Measurements from ENCODE around the gene GSX2.
A peak's percentile ranks its signal among the peaks of the same experiment; 100 is the strongest.
"Not testable (repeated sequence)": the region's sequence is repeated elsewhere in the genome, so short reads cannot be mapped to it uniquely, and the experiment has no call there.

The GSX2 gene

GRCh38 chr4:54099748-54100574 lies at the start of gene GSX2:
TSS of gene GSX2 (plus strand) at chr4:54100163. CDS start at chr4:54100345, 182 bp downstream.
- DNase-seq (ENCODE audit: low spot score): no peak

- peak; percentile 23 for DNase-seq (ENCODE audit: low spot score)
Observed at GRCh38 chr4:54050214-54050904, 49.6 kb upstream of the GSX2 start.

- not testable (repeated sequence) for DNase-seq (ENCODE audit: low spot score)
Observed at GRCh38 chr4:54053322-54053721, 46.6 kb upstream of the GSX2 start.

DNA sequence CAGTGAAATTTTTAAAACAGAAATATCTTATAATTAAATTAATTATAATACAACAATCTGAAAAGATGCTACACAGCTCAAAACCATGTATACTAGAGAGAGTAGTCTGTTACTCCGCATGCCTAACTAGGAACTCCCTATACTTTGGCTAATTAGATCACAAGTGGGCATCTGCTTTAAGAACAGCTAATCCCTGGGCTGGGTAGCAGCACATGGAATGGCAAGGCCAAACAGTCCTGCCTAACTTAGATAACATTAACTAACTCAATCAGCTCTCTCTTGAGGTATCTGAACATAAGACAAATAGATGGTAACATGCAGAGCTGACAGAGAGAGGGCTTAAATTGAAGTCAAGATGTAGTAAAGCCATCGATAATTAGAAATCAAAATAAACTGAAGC lies 45.5 kb upstream of the GSX2 start:
- DNase-seq (ENCODE audit: low spot score): no peak

GRCh38 chr4:54055494-54055893 lies 44.5 kb upstream of the GSX2 start:
- DNase-seq (ENCODE audit: low spot score): no peak

- DNase-seq (ENCODE audit: low spot score): no peak
Observed at GRCh38 chr4:54056360-54056759, 43.6 kb upstream of the GSX2 start.

DNA sequence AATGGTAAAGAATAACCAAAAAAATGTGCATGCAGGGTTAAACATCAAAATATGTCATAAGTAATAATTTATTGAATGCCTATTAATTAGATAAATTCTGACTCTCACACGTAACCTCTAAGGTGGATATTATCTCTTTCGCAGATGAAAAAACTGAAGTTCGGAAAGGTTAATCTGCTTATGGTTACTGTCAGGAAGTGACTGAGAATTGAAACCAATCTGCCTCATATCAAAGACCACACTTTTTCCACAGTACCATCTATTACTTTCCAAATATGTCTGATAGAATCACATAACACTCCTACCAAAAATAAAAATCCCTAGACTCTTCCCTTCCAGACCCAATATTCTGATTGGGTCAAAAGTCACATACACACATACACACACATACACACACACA lies 41.8 kb upstream of the GSX2 start:
- no peak for DNase-seq (ENCODE audit: low spot score)

GRCh38 chr4:54060116-54060515 lies 39.8 kb upstream of the GSX2 start:
- no peak for DNase-seq (ENCODE audit: low spot score)

DNA sequence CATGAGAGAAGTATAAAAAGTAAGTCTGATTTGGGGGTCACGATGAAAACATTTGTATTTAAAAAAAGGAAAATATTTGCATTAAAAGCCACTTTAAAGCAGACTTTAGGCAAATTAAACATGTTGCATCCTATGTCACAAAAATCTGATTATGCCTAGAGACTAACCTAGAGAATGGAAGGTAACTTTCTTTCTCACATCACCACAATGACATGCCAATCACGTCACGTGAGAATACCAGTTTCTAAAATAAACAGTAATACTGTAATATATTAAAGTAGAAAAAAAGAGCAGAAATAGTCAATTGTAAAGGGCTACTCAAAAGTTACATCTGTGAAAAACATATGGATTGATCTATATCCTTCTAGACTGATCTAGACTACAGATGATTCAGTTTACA lies 38.9 kb upstream of the GSX2 start:
- no peak for DNase-seq (ENCODE audit: low spot score)

DNA sequence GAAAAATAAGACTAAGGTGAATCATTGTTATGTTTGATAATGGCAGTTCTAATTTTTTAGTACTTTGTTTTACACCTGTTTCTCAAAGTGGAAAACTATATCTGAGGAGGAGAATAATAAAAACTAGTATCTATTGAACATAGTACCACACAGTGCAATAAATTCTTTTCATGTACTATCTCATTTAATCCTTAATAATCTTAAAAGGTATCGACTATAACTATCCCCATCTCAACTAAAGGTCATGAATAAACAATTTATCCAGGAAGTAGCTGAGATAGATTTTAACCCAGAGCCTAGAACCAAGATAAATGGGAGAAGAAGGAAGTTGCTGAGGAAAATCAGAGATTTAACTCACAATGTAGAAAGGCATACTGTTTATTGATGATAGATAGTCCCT lies 38.1 kb upstream of the GSX2 start:
- DNase-seq (ENCODE audit: low spot score): no peak

DNA sequence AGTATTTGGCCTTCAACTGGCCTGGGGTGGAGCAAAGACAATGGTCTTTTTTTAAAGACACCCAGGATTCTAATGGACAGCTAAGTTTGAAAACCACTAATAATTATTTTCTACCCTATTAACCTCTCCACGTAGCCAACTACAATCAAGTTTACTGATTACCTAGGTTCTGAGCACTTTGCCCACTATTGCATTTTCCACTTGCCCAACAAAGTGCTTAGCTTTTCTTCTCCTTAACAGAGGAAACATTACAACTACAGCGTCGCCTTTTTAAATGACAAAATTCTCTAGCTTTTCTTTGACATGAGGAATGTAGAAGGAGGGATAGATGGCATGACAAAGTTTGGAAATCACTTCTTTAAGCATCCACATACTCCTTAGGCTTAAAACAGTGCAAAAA lies 37.6 kb upstream of the GSX2 start:
- no peak for DNase-seq (ENCODE audit: low spot score)

DNA sequence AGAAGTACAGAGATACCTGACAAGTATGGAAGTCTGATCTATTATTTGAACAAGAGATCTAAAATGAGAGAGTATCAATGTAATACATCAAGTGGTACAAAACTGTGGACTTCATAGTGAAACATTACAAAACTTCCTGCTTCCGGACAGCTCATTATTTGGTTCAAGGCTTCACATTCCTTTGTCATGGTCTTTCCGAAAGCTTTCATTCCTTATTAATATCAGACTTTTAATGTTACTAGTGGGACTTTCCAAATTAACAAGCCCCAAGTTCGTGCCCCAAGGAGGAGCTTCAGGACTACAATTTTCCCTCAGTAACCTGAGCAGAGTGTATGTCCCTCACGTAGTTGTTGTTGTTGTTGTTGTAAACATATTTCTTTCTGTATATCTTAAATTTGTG lies 36.7 kb upstream of the GSX2 start:
- DNase-seq (ENCODE audit: low spot score): peak; percentile 66

DNA sequence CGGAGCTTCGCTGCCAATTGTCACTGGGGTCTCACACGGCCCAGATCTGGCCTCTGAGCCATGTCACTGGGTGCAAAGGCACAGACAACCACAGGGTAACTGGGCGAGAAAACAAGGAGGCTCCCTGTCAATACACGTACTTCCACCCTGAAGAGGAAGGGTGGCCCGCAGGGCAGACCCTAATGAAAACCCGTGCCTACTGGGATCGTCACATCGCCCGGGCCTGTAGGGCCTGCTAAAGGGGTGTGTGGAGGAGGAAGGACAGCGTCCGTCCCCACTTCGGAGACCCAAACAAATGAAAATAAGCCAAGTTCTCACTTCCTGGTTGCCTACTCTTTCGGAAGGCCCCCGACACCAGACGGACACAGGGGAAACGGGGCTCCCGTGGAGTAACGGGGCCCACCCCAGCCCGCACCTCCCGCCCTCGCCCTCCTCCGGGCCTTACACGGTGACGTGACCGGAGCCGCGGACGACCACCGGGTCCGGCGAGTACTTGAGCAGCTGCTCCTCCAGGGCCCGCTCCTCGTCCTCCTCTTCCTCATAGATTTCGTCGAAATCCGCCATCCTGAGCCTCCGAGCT lies 36.1 kb upstream of the GSX2 start:
- DNase-seq (ENCODE audit: low spot score): peak; percentile 48

DNA sequence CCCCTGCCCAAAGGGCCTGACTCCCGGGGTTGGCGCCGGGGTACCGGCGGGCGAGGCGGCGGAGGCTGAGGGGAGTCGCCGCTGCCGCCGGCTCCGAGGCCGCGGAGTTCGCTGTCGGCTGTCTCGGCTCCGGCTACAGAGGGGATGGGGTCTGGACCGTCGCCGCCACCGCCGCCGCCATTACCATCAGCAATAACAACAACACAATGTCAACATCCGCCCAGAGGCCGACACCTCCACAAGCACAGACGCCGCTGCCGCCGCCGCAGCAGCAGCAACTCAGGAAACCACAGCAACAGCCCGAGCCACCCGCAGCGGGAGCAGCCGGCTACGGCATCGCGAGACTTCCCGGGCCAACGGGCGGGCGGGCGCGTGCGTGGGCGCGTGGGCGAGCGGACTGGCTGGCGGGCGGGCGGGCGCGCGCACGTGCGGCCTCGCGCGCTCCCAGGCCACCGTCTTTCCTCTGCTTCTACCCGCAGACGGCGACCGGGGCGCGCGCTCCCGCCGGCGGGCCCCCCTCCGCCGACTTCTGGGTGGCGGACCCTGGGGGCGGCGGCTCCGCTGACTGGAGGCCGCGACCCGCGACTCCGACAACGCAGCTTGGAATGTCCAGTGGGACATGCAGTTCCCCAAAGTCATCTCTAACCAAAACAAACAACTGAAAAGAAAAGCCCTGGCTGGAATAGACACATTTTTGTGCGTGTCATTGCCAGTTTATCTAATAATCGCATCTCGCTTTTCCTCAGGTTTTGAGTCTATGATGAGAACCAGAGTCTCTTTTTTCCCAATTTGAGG lies 35.4 kb upstream of the GSX2 start, which contains the start of gene CHIC2:
CHIC2 (minus strand) TSS at position 289 of the 795 bp plus-strand sequence. CDS start 305 bp downstream, outside the sequence.
- DNase-seq (ENCODE audit: low spot score): peak; percentile 96

DNA sequence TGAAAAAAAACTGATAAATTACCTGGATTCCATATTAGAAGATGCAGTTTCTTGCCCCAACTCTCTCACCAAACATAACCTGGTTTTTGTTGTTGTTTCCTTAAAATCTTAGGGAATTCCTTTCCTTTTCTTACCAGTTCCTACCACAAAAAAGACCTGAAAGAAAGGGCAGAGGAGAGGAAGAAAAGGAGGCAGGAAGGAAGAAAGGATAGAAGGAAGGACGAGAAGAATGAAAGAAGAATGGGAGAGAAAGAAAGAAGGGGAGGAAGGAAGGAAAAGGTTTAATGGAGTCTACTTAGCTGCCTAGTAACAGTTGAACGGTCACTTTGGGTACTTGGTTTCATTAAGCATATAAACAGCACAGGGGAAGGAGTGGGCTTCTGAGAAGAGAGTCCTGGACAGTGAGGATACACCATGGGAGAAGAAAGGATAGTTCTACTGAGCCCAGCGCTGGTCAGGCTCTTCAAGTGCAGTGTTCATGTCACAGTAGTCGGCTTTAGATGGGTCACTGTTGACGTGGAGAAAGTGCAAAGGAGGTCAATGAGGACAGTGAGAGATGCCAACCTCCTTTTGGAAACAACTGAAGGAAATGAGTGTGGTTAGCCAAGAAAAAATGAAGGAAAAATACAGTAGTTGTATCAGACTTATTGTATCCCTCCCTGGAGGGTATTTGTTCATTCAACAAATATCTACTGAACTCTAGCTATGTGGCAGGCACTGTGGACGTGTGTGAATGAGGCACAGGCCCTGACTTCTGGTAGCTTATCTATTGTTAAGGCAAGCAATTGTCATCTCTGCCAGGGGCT lies 34.5 kb upstream of the GSX2 start:
- no peak for DNase-seq (ENCODE audit: low spot score)

GRCh38 chr4:54066088-54066415 lies 33.9 kb upstream of the GSX2 start:
- no peak for DNase-seq (ENCODE audit: low spot score)

- DNase-seq (ENCODE audit: low spot score): no peak
Observed at GRCh38 chr4:54066718-54067129, 33.2 kb upstream of the GSX2 start.

GRCh38 chr4:54067166-54067565 lies 32.8 kb upstream of the GSX2 start:
- DNase-seq (ENCODE audit: low spot score): peak; percentile 93

- no peak for DNase-seq (ENCODE audit: low spot score)
Observed at GRCh38 chr4:54073271-54073880, 26.6 kb upstream of the GSX2 start.

- no peak for DNase-seq (ENCODE audit: low spot score)
Observed at GRCh38 chr4:54074381-54074780, 25.6 kb upstream of the GSX2 start.

DNA sequence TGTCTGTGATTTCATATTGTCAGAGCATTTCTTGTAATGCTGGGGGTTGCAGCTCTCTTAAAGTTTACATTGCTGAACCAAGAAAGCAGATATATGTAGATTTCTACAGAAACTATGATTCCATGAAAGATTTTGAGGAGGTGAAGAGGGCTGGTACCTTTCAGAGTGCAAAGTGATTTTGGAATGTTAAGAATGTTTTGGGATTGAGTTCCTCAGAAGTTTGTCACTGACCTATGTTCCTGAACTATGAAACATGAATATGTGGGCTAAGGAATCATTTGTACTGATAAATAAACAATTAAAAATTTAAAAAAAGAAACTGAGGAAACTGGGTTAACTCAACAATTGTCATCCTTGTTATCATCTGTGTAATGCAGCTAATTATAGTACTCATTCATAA lies 23.3 kb upstream of the GSX2 start:
- DNase-seq (ENCODE audit: low spot score): peak; percentile 58

All from kidney tubule cell (primary cell).